ENCODE measurements around the gene DNAJC30. TPM values are rescaled to one million over a fixed set of nuclear protein-coding genes. Genes with fewer than 3 reads are reported as not detected.
A peak's percentile ranks its signal among the peaks of the same experiment; 100 is the strongest.
"Not testable (repeated sequence)": the region's sequence is repeated elsewhere in the genome, so short reads cannot be mapped to it uniquely, and the experiment has no call there.

DNAJC30 gene
- total RNA-seq, 1 donor from 2014 or later, result 2.7 TPM

DNA sequence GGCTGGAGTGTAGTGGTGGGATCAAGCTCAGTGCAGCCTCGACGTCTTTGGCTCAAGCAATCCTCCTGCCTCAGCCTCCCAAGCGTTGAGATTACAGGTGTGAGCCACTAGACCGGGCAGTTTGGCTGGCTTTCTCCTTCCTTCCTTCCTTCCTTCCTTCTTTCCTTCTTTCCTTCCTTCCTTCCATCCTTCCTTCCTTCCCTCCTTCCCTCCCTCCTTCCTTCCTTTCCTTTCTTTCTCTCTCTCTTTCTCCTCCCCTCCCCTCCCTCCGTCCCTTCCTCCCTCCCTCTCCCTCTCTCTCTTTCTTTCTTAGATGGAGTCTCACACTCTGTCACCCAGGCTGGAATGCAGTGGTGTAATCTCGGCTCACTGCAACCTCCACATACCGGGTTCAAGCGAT is 23.3 kb downstream of the DNAJC30 start:
- no peak for DNase-seq (ENCODE audit: low read depth)
- TF ChIP-seq, protein P1, sequence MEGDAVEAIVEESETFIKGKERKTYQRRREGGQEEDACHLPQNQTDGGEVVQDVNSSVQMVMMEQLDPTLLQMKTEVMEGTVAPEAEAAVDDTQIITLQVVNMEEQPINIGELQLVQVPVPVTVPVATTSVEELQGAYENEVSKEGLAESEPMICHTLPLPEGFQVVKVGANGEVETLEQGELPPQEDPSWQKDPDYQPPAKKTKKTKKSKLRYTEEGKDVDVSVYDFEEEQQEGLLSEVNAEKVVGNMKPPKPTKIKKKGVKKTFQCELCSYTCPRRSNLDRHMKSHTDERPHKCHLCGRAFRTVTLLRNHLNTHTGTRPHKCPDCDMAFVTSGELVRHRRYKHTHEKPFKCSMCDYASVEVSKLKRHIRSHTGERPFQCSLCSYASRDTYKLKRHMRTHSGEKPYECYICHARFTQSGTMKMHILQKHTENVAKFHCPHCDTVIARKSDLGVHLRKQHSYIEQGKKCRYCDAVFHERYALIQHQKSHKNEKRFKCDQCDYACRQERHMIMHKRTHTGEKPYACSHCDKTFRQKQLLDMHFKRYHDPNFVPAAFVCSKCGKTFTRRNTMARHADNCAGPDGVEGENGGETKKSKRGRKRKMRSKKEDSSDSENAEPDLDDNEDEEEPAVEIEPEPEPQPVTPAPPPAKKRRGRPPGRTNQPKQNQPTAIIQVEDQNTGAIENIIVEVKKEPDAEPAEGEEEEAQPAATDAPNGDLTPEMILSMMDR (conservative IDR thresholded peaks at IDR 0.05; ENCODE audit: low read depth, low read length), result no peak
- no peak overlapping the region for H3K4me3 ChIP-seq (ENCODE audit: low read depth, low read length)

DNA sequence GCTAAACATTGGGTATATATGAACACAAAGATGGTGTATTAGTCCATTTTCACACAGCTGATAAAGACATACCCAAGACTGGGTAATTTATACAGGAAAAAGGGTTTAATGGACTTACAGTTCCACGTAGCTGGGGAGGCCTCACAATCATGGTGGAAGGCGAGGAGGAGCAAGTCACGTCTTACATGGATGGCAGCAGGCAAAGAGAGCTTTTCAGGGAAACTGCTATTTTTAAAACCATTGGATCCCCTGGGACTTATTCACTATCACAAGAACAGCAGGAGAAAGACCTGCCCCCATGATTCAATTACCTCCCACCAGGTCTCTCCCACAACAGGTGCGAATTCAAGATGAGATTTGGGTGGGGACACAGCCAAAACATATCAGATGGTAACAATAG is 27.9 kb downstream of the DNAJC30 start:
- not testable (repeated sequence) for H3K4me3 ChIP-seq (ENCODE audit: low read depth, low read length); DNase-seq (ENCODE audit: low read depth)

DNA sequence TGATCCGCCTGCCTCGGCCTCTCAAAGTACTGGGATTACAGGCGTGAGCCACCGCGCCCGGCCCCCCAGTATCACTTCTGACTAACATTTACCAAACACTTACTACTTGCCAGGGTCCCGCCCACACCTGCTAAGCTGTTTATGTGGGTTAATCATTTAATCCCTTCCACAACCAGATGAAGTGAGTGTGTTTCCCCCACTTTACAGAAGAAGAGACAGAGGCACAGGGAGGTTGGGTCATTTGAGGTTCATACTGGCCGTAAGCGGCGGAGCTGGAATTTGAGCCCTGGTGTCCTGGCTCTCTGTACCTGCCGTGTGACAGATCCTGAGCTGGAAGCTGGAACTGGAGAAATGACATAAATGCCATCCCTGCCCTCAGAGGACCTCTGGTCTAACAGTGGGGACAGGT is 30.7 kb downstream of the DNAJC30 start:
- TF ChIP-seq, protein P1 (conservative IDR thresholded peaks at IDR 0.05; ENCODE audit: low read depth, low read length), result no peak
- DNase-seq (ENCODE audit: low read depth), result no peak
- no peak overlapping the region for H3K4me3 ChIP-seq (ENCODE audit: low read depth, low read length)

DNA sequence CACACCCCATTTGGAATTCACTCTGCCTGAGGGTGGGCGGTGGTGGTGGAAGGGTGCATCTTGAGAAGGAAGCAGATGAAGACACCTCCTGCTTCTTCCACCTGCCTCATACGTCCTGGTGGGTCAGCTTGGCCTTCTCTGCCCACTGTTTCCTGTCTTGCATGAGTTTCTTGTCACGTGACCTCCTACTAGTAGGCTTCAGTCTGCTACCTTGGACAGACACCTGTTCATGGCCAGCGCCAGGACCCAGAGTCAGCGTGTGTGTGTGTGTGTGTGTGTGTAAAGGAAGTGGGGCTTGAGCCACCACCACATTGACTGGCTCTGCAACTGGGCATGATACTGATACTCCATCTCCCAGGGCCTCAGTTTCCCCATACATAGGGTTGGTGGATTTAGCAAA is 32.7 kb downstream of the DNAJC30 start:
- no peak for DNase-seq (ENCODE audit: low read depth)
- H3K4me3 ChIP-seq (ENCODE audit: low read depth, low read length), result no peak overlapping the region
- TF ChIP-seq, protein P1 (conservative IDR thresholded peaks at IDR 0.05; ENCODE audit: low read depth, low read length), result no peak

DNA sequence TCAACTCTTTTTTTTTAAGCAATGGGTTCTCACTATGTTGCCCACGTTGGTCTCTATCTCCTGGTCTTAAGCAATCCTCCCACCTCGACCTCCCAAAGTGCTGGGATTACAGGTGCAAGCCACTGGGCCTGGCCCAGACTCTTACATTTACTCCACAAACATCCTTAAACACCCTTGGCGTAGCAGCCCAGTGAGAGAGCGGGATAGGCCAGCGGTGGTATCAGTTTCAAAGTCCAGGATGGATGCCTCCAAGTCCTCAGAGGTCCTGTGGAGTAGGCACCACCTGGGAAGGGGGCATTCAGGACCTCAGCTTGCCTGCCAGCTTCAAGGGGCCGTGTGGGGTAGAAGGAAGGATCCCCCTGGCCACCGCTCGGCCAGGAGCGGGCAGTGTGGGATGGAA is 33.7 kb downstream of the DNAJC30 start:
- no peak overlapping the region for H3K4me3 ChIP-seq (ENCODE audit: low read depth, low read length)
- TF ChIP-seq, protein P1 (conservative IDR thresholded peaks at IDR 0.05; ENCODE audit: low read depth, low read length), result no peak
- no peak for DNase-seq (ENCODE audit: low read depth)

DNA sequence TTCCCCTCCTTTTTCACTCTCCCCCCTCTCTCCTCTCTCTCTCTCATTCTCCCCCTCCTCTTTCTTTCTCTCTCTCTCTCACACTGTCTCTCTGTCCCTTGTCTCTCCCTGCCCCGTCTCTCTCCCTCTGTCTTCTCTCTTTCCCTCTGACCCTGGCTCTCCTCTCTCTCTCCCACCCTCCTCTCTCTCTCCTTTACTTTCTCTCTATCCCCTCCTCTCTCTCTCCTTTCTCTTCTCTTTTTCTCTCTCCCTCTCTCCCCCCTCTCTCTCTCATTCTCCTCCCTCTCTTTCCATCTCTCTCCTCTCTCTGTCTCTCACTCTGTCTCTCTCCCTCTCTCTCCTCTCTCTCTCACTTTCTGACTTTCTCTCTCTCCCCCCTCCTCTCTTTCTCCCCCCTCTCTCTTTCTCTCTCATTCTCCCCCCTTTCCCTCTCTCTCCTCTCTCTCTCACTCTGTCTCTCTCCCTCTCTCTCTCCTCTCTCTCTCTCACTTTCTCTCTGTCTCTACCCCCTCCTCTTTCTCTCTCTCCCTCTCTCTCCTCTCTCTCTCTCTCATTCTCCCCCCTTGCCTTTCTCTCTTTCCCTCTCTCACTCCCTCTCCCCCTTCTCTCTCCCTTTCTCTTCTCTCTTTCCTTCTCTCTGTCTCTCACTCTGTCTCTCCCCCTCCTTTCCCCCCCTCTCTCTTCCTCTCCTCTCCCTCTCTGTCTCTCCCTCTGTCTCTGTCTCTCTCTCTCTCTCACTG is 34.5 kb downstream of the DNAJC30 start:
- TF ChIP-seq, protein P1 (conservative IDR thresholded peaks at IDR 0.05; ENCODE audit: low read depth, low read length), result no peak
- no peak overlapping the region for H3K4me3 ChIP-seq (ENCODE audit: low read depth, low read length)
- no peak for DNase-seq (ENCODE audit: low read depth)

DNA sequence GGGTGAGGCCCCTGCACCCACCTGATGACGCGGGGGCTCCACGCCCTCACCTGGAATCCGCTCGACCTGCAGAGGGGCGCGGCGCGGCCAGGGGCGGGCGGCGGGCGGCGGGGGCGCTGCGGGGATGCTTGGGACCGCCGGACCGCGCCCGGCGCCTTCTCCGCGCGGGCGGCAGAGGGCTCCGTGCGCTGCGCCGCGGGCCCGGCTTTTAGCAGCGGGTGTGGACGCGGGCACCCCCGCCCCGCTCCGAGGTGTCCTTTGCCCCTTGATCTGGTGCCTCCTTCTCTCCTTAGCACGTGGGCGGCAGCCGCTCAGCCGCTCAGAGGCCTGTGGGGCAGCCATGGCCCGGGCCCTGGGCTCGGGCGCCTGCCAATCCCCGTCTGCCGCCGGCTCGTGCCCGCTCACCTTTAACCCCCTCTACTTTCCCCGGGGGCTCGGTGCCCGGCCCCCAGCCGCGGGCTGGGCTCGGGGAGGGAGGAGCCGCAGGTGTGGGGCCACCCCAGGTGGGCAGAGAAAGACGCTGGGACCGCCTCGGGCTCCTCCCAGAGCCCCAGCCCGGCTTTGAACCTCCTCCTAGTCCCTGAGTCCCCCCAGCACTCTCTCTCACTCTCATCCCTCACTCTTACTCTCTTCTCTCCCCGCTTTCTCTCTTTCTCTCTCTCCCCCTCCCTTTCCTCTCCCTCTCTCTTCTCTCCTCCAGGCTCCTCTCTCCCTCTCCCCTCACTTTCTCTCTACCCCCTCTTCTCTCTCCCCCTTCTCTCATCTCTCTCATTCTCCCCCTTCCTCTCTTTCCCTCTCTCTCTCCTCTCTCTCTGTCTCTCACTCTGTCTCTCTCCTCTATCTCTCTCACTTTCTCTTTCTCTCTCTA is 35.3 kb downstream of the DNAJC30 start:
- TF ChIP-seq, protein P1 (conservative IDR thresholded peaks at IDR 0.05; ENCODE audit: low read depth, low read length), result no peak
- DNase-seq (ENCODE audit: low read depth), result no peak

More for the DNA sequence above, 35.3 kb downstream of the DNAJC30 start:
- H3K4me3 ChIP-seq (ENCODE audit: low read depth, low read length), result peak overlapping the region; percentile 50
